HCT116 (cell line): ENCODE results near the gene C10orf53.

Source experiments
- ELF1 ChIP-seq: IDR thresholded peaks from 2 replicates; pipeline ENCODE4 v1.6.1; 2012; ENCODE audit warnings: low read depth, borderline replicate concordance
- EZH2 ChIP-seq: fragments of 200-600 bp; sonication (generic); IDR thresholded peaks from 2 replicates; pipeline ENCODE4 v1.6.1; 2017; ENCODE audit warnings: antibody characterized with exemption, mixed run types
- POLR2A ChIP-seq: IDR thresholded peaks from 2 replicates; pipeline ENCODE4 v1.7.0; 2011; ENCODE audit warnings: borderline replicate concordance; ENCODE audit not compliant: insufficient read depth, insufficient read length; ENCODE audit errors: extremely low read depth
- POLR2AphosphoS5 ChIP-seq: IDR thresholded peaks from 2 replicates; pipeline ENCODE4 v1.6.1; 2011; ENCODE audit warnings: mild to moderate bottlenecking, low read depth, low read length, moderate library complexity
- RAD21 ChIP-seq: IDR thresholded peaks from 2 replicates; pipeline ENCODE4 v1.6.1; 2012; ENCODE audit warnings: low read depth, mild to moderate bottlenecking
- TCF7L2 ChIP-seq: IDR thresholded peaks from 2 replicates; pipeline ENCODE4 v1.7.0; 2011; ENCODE audit warnings: borderline replicate concordance, inconsistent platforms; ENCODE audit not compliant: insufficient read depth, insufficient read length; ENCODE audit errors: extremely low read depth
- YY1 ChIP-seq: IDR thresholded peaks from 2 replicates; pipeline ENCODE4 v1.6.1; 2011; ENCODE audit warnings: low read length, low read depth, moderate library complexity, mild to moderate bottlenecking; ENCODE audit not compliant: insufficient replicate concordance; ENCODE audit errors: extremely low read depth
- ZNF274 ChIP-seq: fragments of 200-500 bp; sonication (Bioruptor generic); IDR thresholded peaks from 2 replicates; pipeline ENCODE4 v1.6.1; 2014; ENCODE audit warnings: mild to moderate bottlenecking, low read depth, low read length, inconsistent platforms
- TF ChIP-seq, protein P1 (sequence below), 3 experiments: fragments of 200-600 bp in 1 of 3; sonication (generic) in 1 of 3; IDR thresholded peaks in 2 of 3; conservative IDR thresholded peaks in 1 of 3; 2 replicates each; pipeline ENCODE4 v1.5.1; 2012 to 2017; ENCODE audit warnings: low read depth in 2 of 3, low read length in 2 of 3, antibody characterized with exemption in 1 of 3, borderline replicate concordance in 1 of 3, control low read depth in 1 of 3, mild to moderate bottlenecking in 1 of 3, mixed read lengths in 1 of 3, mixed run types in 1 of 3, moderate library complexity in 1 of 3; ENCODE audit not compliant: insufficient read depth in 1 of 3
- TF ChIP-seq, protein P2 (sequence below): IDR thresholded peaks from 2 replicates; pipeline ENCODE4 v1.6.1; 2012
- TF ChIP-seq, protein P3 (sequence below): IDR thresholded peaks from 2 replicates; pipeline ENCODE4 v1.6.1; 2012; ENCODE audit warnings: low read depth

DNA sequence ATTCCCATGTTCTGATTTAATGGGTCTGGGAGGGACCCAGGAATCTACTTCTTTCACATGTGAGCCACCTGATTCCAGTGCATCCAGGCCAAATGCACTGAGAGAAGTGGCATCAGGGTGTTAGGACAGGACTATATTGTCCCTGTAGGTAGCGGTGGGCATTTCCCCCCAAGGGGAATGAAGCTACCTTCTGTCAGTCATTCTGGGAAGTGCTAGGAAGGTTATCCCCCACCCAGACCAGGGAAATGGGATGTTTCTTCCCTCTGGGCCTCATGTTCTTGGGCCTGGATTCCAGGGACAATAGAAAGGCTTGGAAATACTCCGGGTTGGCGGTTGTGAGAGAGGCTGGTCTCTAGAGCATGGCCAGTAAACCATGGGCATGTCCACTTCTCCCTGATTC is 20.8 kb downstream of the C10orf53 start:
- TF ChIP-seq, protein P1, sequence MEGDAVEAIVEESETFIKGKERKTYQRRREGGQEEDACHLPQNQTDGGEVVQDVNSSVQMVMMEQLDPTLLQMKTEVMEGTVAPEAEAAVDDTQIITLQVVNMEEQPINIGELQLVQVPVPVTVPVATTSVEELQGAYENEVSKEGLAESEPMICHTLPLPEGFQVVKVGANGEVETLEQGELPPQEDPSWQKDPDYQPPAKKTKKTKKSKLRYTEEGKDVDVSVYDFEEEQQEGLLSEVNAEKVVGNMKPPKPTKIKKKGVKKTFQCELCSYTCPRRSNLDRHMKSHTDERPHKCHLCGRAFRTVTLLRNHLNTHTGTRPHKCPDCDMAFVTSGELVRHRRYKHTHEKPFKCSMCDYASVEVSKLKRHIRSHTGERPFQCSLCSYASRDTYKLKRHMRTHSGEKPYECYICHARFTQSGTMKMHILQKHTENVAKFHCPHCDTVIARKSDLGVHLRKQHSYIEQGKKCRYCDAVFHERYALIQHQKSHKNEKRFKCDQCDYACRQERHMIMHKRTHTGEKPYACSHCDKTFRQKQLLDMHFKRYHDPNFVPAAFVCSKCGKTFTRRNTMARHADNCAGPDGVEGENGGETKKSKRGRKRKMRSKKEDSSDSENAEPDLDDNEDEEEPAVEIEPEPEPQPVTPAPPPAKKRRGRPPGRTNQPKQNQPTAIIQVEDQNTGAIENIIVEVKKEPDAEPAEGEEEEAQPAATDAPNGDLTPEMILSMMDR (IDR thresholded peaks at IDR 0.05 in 2 of 3, conservative IDR thresholded peaks at IDR 0.05 in 1 of 3; ENCODE audit: borderline replicate concordance in 1 of 3, insufficient read depth in 1 of 3, low read depth in 2 of 3, low read length in 2 of 3) = no peak
- TF ChIP-seq YY1 = no peak
- TF ChIP-seq ZNF274 = no peak
- TF ChIP-seq EZH2 = no peak
- no peak for TF ChIP-seq POLR2AphosphoS5
- no peak for TF ChIP-seq RAD21
- TF ChIP-seq POLR2A = no peak
- no peak for TF ChIP-seq ELF1
- TF ChIP-seq, protein P2, sequence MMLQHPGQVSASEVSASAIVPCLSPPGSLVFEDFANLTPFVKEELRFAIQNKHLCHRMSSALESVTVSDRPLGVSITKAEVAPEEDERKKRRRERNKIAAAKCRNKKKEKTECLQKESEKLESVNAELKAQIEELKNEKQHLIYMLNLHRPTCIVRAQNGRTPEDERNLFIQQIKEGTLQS = no peak
- TF ChIP-seq, protein P3, sequence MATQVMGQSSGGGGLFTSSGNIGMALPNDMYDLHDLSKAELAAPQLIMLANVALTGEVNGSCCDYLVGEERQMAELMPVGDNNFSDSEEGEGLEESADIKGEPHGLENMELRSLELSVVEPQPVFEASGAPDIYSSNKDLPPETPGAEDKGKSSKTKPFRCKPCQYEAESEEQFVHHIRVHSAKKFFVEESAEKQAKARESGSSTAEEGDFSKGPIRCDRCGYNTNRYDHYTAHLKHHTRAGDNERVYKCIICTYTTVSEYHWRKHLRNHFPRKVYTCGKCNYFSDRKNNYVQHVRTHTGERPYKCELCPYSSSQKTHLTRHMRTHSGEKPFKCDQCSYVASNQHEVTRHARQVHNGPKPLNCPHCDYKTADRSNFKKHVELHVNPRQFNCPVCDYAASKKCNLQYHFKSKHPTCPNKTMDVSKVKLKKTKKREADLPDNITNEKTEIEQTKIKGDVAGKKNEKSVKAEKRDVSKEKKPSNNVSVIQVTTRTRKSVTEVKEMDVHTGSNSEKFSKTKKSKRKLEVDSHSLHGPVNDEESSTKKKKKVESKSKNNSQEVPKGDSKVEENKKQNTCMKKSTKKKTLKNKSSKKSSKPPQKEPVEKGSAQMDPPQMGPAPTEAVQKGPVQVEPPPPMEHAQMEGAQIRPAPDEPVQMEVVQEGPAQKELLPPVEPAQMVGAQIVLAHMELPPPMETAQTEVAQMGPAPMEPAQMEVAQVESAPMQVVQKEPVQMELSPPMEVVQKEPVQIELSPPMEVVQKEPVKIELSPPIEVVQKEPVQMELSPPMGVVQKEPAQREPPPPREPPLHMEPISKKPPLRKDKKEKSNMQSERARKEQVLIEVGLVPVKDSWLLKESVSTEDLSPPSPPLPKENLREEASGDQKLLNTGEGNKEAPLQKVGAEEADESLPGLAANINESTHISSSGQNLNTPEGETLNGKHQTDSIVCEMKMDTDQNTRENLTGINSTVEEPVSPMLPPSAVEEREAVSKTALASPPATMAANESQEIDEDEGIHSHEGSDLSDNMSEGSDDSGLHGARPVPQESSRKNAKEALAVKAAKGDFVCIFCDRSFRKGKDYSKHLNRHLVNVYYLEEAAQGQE = no peak
- no peak for TF ChIP-seq TCF7L2
